Bronchial smooth muscle cell (primary cell): ENCODE data around the gene STARD7. TPM values are rescaled to one million over a fixed set of nuclear protein-coding genes. Genes with fewer than 3 reads are reported as not detected.

Experiments used
- total RNA-seq: library from RNA; depleted of rRNA; stranded (reverse); fragments of >200 nt; gene quantifications from 2 replicates; pipeline ENCODE4 v1.2.1, GENCODE V29; 2014

STARD7 gene, protein sequence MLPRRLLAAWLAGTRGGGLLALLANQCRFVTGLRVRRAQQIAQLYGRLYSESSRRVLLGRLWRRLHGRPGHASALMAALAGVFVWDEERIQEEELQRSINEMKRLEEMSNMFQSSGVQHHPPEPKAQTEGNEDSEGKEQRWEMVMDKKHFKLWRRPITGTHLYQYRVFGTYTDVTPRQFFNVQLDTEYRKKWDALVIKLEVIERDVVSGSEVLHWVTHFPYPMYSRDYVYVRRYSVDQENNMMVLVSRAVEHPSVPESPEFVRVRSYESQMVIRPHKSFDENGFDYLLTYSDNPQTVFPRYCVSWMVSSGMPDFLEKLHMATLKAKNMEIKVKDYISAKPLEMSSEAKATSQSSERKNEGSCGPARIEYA
- total RNA-seq, result 70.5 and 81.0 TPM in 2 replicates

DNA sequence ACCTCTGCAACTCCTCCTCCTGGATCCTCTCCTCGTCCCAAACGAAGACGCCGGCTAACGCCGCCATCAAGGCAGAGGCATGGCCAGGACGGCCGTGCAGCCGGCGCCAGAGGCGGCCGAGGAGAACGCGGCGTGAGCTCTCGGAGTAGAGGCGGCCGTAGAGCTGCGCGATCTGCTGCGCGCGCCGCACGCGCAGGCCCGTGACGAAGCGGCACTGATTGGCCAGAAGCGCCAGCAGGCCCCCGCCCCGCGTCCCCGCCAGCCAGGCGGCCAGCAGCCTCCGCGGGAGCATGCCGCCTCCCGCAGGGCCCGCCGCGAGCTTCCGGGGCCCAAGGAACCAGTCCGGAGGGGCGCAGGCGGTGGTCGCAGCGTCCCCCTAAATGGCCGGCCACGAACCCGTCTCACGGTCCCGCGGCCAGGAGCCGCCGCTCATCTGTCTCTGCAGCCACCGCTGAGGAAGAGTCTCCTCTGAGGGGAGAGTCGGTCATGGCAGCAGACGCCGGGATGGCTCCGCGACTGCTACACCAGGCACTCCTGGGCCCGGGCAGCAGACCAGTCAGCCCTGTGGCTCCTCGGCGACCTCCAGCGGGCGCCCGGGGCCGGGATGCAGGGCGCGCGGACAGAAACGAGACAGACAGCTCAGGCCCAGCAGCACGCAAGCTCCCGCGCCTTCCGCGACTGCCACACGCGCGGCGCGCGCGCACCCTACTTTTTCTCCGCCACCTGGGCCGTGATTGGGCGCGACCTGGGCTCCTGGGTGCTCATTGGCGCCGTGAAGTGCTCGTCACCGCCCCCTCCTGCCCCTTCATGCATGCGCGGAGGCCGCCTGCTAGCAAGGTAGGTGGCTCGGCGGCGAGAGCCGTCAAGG, at the start of gene STARD7:
STARD7 (minus strand) TSS at position 685 of the 868 bp plus-strand sequence; CDS start at position 292, 393 bp downstream.

GRCh38 chr2:96145036-96145847, 63.4 kb downstream of the STARD7 start, which contains the start of gene DUSP2:
Gene DUSP2, minus strand, starts transcription at chr2:96145440. Its CDS starts 86 bp downstream, at chr2:96145354.

DNA sequence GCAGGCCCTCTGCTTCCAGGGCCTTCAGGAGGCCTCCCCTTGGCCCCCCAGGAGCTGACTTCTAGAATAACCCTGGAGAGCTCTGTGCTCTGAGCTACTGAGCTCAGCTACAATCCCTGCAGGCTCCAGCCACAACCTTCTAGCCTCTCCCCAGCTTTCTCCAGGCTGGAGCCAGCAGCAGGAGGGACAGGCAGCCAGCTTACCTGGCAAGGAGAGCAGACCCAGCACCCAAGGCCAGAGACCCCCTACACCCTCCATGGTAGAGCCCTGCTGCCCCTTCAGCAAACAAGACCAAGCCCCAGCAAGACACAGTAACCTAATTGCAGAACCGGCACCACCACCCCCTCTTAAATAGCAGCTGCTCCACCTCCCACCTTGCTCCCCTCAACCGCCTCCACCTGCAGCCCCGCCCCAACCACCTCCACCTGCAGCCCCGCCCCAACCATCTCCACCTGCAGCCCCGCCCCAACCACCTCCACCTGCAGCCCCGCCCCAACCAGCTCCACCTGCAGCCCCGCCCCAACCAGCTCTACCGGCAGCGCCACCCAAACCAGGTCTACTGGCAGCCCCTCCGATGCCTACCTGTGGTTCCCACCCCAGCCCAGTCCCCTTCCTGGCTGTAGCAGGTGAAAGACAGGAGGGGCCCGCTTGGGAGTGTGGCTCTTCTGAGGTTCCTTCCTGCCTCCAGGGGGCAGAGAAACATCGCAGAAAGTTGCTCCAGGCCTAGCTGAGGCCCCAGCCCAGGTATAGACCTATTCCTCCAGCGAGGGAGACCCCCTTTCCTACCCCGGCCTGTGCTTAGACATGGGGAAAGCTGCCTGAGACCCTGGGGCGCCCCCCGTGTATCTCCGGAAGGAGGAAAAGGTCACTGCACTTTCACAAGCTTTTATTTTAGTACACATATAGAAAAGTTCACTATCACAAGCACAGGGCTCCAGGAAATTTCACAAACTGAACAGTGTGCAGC, 70.2 kb downstream of the STARD7 start, which contains the start of gene ASTL:
ASTL (minus strand) TSS at position 324 of the 967 bp plus-strand sequence; CDS start at position 258, 66 bp downstream.

Other genes starting within 250 kb of the STARD7 start
- 24.7 and 25.8 TPM in 2 replicates for gene ANKRD36C, start 217.0 kb downstream of the STARD7 start, total RNA-seq
- 0.79 and 1.0 TPM in 2 replicates for gene GPAT2, start 173.9 kb downstream of the STARD7 start, total RNA-seq
- not detected in 2 replicates for gene ADRA2B, start 92.3 kb downstream of the STARD7 start, total RNA-seq
- gene ASTL, start 70.3 kb downstream of the STARD7 start, total RNA-seq, result not detected in 2 replicates
- gene DUSP2, start 63.4 kb downstream of the STARD7 start, total RNA-seq, result 0.94 and 1.1 TPM in 2 replicates
- gene TMEM127, start 57.2 kb upstream of the STARD7 start, total RNA-seq, result 10.6 and 10.7 TPM in 2 replicates
- 62.4 and 66.5 TPM in 2 replicates for gene CIAO1, start 57.4 kb upstream of the STARD7 start, total RNA-seq
- 43.0 and 46.2 TPM in 2 replicates for gene SNRNP200, start 96.7 kb upstream of the STARD7 start, total RNA-seq
- gene ITPRIPL1, start 116.5 kb upstream of the STARD7 start, total RNA-seq, result 2.7 and 3.7 TPM in 2 replicates
- gene NCAPH, start 126.9 kb upstream of the STARD7 start, total RNA-seq, result 0.86 and 2.2 TPM in 2 replicates